GM10248 (cell line): ENCODE data around the gene SMYD3.
A peak's percentile ranks its signal among the peaks of the same experiment; 100 is the strongest.

Source experiments
- CTCF ChIA-PET: fragments of 300-600 bp; sonication (Branson Sonifier 250); formaldehyde crosslinking; extraction: SDS; loops from one replicate; lab custom pipeline; 2021; ENCODE audit warnings: antibody characterized with exemption; lab: Yijun Ruan, JAX
- POLR2A ChIA-PET: fragments of 350-650 bp; sonication (Branson Sonifier 250); formaldehyde crosslinking; extraction: SDS; loops from one replicate; lab custom pipeline; 2020; ENCODE audit warnings: antibody characterized with exemption; lab: Yijun Ruan, JAX
- DNase-seq: peaks from one replicate; pipeline ENCODE4 v3.0.0; 2012; ENCODE audit errors: extremely low spot score
- TF ChIP-seq, protein P1 (sequence below): IDR thresholded peaks from 2 replicates; pipeline ENCODE4 v1.5.1; 2012; ENCODE audit warnings: mild to moderate bottlenecking, low read depth; ENCODE audit errors: extremely low read depth, missing control alignments, control extremely low read depth

Gene SMYD3

DNA sequence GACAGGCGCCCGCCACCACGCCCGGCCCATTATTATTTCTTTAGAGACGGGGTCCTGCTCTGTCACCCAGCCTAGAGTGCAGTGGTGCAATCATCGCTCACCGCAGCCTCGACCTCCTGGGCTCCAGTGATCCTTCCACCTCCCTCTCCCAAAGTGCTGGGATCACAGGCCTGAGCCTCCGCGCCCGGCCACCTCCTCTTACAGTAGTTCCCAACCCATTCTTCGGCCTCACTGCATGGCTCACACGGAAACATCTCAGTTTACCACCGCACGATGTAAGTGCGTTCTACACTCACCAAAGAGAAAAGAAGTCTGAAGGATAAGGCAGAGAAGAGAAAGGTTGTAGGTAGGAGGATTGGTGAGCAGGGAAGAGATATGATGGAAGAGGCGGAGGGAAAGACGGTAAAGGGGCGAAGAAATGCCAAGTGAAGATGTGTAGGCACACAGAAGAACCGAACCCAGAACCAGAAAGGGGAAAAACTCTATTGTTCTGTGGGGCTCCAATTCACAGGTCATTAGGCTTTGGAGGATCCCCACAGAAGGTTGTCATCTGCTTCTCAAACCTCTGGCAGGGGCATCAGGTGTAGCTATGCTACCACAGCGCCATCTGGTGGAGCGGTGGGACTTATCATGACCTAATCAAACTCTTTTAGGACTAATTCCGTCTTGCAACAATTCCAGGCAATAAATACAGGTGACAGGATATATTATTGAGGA lies 504.2 kb downstream of the SMYD3 start:
- TF ChIP-seq, protein P1, sequence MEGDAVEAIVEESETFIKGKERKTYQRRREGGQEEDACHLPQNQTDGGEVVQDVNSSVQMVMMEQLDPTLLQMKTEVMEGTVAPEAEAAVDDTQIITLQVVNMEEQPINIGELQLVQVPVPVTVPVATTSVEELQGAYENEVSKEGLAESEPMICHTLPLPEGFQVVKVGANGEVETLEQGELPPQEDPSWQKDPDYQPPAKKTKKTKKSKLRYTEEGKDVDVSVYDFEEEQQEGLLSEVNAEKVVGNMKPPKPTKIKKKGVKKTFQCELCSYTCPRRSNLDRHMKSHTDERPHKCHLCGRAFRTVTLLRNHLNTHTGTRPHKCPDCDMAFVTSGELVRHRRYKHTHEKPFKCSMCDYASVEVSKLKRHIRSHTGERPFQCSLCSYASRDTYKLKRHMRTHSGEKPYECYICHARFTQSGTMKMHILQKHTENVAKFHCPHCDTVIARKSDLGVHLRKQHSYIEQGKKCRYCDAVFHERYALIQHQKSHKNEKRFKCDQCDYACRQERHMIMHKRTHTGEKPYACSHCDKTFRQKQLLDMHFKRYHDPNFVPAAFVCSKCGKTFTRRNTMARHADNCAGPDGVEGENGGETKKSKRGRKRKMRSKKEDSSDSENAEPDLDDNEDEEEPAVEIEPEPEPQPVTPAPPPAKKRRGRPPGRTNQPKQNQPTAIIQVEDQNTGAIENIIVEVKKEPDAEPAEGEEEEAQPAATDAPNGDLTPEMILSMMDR = peak; percentile 84
- ChIA-PET POLR2A (no interaction called here), CTCF (interaction anchor here (0.7 to 4.9 kb wide), 15 partner anchors 8 to 852 kb away, joined by 3 to 64 read pairs (median 4); no protein-coding TSS in a partner anchor)
- peak; percentile 80 for DNase-seq

DNA sequence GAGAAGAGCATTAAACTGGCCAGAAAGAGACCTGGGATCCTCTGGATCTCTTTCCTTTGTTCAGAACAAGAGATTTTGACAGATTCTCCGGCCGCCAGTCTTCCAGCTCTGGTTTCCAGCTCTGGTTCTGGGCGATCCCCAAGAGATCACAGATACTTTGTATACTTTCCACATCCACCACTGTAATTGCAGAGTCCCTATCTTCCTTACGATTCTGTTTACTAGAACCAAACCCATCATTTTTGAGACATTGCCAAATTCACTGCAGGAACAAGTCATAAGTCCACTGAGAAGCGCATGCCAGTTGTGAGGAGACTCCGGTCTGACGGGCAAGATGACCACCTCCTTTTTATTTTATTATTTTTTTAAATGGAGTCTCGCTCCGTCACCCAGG lies 505.2 kb downstream of the SMYD3 start:
- DNase-seq = no peak
- ChIA-PET CTCF (interaction anchor here (0.6 to 2.9 kb wide), 2 partner anchors 113 to 849 kb away, joined by 3 to 19 read pairs; no protein-coding TSS in a partner anchor), POLR2A (no interaction called here)
- TF ChIP-seq, protein P1 = no peak

GRCh38 chr1:246001142-246001836 lies 505.8 kb downstream of the SMYD3 start:
- TF ChIP-seq, protein P1 = no peak
- DNase-seq = no peak
- POLR2A ChIA-PET = no interaction called here
- CTCF ChIA-PET = interaction anchor here (0.6 to 2.9 kb wide), 4 partner anchors 11 to 849 kb away, joined by 3 to 19 read pairs (median 3); no protein-coding TSS in a partner anchor

DNA sequence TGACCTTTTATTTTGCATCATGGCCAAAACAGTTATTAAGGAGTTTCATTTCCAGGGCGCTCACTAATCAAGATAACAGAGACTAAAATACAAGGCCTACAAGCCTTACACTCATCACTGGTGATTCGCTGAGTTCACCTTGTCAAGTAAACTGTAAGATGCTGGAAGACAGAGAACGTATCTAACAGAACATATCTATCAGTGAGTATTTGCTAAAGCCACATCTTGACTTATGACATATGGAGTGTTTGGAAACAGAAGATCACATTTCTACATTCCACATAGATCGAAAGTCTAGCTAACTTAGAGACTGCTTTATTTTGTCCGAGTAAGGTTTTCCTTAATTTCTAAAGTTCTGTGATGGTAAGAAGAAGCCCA lies 506.5 kb downstream of the SMYD3 start:
- ChIA-PET CTCF (interaction anchor here (1.0 to 2.9 kb wide), 4 partner anchors 11 to 848 kb away, joined by 3 to 19 read pairs (median 4); no protein-coding TSS in a partner anchor), POLR2A (no interaction called here)
- TF ChIP-seq, protein P1 = no peak
- DNase-seq = no peak

DNA sequence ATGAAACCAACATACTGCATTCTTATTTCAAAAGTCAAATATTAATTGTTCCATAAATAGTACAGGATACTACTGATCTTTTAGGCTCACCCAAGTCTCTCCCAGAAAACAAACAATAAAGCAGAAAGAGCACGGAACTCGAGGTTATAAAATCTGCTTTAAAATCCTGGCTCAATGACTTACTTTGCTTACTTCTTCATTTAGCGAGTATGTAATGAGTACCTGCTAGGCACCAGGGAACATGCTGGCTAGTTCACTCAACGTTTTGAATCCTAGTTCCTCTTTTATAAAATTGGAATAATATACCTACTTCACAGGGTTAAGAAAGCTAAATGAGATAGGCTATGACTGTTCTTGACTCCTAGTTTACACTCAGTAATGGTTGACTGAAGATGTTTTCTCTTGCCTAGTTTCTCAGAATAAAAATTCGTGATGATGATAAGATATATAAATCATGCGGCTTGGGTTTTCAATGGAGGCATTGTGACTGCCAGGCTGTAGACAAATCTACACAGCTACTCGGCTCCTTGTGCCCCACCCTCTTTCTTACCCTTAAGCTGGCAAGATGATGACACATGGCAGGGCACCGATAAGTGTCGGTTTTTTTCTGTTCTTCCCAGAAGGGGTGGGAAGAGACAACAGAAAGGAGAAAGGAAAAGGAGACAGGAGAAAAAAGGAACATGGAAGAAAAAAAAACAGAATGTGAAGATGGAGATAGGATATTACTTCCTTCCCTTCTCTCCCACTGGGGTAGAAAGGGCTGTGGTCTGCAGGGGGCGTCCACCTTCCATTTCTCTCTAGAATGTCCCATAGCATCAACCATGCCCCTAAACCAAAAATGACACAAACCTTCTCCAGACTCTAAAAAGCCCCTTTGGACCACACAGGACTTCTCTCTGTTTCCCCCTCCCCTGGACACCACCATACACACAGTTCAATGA lies 507.1 kb downstream of the SMYD3 start:
- TF ChIP-seq, protein P1 = no peak
- DNase-seq = no peak
- POLR2A ChIA-PET = no interaction called here
- CTCF ChIA-PET = interaction anchor here (1.0 to 2.9 kb wide), 3 partner anchors 10 to 847 kb away, joined by 3 to 19 read pairs (median 4); no protein-coding TSS in a partner anchor
